ENCODE data around the gene NEMP1. TPM values are rescaled to one million over a fixed set of nuclear protein-coding genes. Genes with fewer than 3 reads are reported as not detected.
A peak's percentile ranks its signal among the peaks of the same experiment; 100 is the strongest.
"Not testable (repeated sequence)": the region's sequence is repeated elsewhere in the genome, so short reads cannot be mapped to it uniquely, and the experiment has no call there.

The NEMP1 gene
- total RNA-seq, 4 donors from 2014 or later = 8.3 to 11.8 (median 10.0) TPM

GRCh38 chr12:57063991-57064685, 14.5 kb downstream of the NEMP1 start:
- WGBS = 66% methylated on average over 5 of the region's 5 CpGs
- intact Hi-C loops (cut with DNase I) = no loop called here
- TF ChIP-seq POLR2AphosphoS5 (IDR thresholded peaks at IDR 0.05) (no peak), POLR2A (IDR thresholded peaks at IDR 0.05; ENCODE audit: low read depth) (no peak), EP300 (IDR thresholded peaks at IDR 0.05) (no peak)
- TF ChIP-seq, protein P1, sequence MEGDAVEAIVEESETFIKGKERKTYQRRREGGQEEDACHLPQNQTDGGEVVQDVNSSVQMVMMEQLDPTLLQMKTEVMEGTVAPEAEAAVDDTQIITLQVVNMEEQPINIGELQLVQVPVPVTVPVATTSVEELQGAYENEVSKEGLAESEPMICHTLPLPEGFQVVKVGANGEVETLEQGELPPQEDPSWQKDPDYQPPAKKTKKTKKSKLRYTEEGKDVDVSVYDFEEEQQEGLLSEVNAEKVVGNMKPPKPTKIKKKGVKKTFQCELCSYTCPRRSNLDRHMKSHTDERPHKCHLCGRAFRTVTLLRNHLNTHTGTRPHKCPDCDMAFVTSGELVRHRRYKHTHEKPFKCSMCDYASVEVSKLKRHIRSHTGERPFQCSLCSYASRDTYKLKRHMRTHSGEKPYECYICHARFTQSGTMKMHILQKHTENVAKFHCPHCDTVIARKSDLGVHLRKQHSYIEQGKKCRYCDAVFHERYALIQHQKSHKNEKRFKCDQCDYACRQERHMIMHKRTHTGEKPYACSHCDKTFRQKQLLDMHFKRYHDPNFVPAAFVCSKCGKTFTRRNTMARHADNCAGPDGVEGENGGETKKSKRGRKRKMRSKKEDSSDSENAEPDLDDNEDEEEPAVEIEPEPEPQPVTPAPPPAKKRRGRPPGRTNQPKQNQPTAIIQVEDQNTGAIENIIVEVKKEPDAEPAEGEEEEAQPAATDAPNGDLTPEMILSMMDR (IDR thresholded peaks at IDR 0.05) = no peak

DNA sequence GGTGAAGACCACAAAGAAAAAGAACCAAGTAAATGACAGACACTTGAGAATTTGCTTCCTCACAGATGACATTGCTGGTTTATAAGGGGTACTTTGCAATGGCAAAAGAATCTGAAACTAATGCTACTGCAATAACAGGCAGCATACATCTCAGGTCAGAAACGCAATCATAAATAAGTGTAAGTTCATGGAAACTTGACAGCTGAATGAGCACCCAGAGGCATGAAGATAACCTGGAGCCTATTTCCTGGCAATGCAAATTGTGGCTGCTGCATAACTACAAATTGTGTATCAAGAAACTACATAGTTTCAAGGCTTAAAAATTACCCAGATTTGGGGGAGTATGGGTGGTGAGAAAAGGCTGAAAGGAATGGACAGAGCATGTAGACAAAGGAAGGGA, 20.1 kb downstream of the NEMP1 start:
- Histone ChIP-seq H3K4me1 (peaks cover 0 to 11% (median 2%) of the 10 kb centered on the region in 4 donors), H3K9me3 (no peaks in the 10 kb centered on the region), H3K27me3 (no peaks in the 10 kb centered on the region), H3K4me3 (no peak overlapping the region), H3K27ac (replicated peaks in 1 of 4) (no peak overlapping the region), H3K36me3 (peaks cover 20 to 63% (median 36%) of the 10 kb centered on the region in 4 donors)
- no peak for DNase-seq (ENCODE audit: extremely low spot score)
- intact Hi-C loops (cut with DNase I) = loop anchor here (5.0 kb wide), 1 partner anchor 51 kb away; the partner anchor contains the start of gene ZBTB39
- 88% methylated on average over 1 of the region's 1 CpG for WGBS
- TF ChIP-seq EP300 (IDR thresholded peaks at IDR 0.05) (no peak), POLR2A (IDR thresholded peaks at IDR 0.05; ENCODE audit: low read depth) (no peak), POLR2AphosphoS5 (IDR thresholded peaks at IDR 0.05) (no peak)
- TF ChIP-seq, protein P1 (IDR thresholded peaks at IDR 0.05) = no peak

More at GRCh38 chr12:57063991-57064685, 14.5 kb downstream of the NEMP1 start:
- Histone ChIP-seq H3K9me3 (no peaks in the 10 kb centered on the region), H3K4me3 (no peak overlapping the region), H3K27ac (replicated peaks in 1 of 4) (no peak overlapping the region), H3K4me1 (peaks cover 0 to 2% (median under 1%) of the 10 kb centered on the region in 4 donors), H3K27me3 (no peaks in the 10 kb centered on the region), H3K36me3 (peaks cover 12 to 79% (median 27%) of the 10 kb centered on the region in 4 donors)
- DNase-seq (ENCODE audit: extremely low spot score) = no peak

DNA sequence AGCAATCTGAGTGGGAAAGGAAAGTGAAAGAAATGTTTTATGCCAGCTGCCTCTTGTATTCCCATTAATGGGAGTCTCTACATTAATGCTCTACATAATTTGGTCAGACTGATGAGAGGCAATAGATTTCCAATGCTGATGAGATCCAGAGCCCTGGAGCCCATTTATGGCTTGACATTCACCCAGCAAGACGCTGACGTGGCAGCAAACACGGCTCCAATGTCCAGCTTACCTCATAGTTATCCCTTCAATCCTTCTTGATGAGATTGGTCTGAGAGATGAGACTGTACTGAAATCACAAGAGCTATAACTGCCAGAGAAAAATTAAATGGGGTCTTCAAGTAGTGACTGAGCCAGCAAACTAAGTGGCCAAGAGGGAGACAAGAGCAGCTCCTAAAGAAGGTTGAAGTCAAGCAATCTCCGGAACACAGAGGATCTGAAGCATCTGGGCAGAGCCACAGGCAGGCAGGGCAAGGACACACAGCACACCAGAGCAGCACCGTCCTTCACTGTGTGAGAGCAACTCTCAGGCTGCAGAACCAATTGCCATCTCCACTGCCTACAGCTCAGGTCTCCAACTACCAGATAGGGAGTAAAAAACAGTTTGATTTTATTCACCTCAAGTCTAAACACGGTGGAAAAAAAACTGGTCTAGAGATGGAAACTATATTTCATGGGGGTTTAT, 21.4 kb downstream of the NEMP1 start:
- H3K27me3 ChIP-seq = no peaks in the 10 kb centered on the region
- H3K27ac ChIP-seq (replicated peaks in 1 of 4) = peak overlapping the region in 3 of 4 donors; percentile 51 to 63 (median 60)
- H3K9me3 ChIP-seq = no peaks in the 10 kb centered on the region
- TF ChIP-seq EP300 (IDR thresholded peaks at IDR 0.05) = no peak
- TF ChIP-seq POLR2AphosphoS5 (IDR thresholded peaks at IDR 0.05) = no peak
- TF ChIP-seq POLR2A (IDR thresholded peaks at IDR 0.05; ENCODE audit: low read depth) = no peak
- TF ChIP-seq, protein P1 (IDR thresholded peaks at IDR 0.05) = no peak
- no peak for DNase-seq (ENCODE audit: extremely low spot score)
- peaks cover 0 to 11% (median 2%) of the 10 kb centered on the region in 4 donors for H3K4me1 ChIP-seq
- peaks cover 20 to 53% (median 36%) of the 10 kb centered on the region in 4 donors for H3K36me3 ChIP-seq
- peak overlapping the region in 1 of 4 donors; percentile 19 for H3K4me3 ChIP-seq
- WGBS = 83% methylated on average over 6 of the region's 6 CpGs
- intact Hi-C loops (cut with DNase I) = loop anchor here (5.0 kb wide), 1 partner anchor 50 kb away; the partner anchor contains the start of gene ZBTB39

DNA sequence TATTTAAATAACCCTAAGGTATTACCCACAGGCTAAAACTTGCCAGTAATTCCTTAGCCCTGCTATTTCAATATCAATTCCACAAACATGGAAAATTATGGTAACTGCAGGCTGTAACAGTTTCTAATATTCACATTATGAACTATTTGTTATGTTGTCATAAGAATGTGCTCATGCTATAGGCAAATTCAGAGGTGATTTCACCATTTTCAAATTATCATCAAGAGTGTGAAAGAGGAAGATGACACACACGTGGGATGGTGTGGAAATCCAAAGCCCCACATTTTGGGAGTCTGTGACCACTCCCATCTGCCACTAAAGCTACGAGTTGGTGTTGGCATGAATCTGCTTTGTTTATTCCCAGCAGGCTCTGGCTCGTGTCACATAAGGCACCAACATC, 22.8 kb downstream of the NEMP1 start:
- H3K4me1 ChIP-seq = peaks cover 0 to 11% (median 2%) of the 10 kb centered on the region in 4 donors
- peaks cover 20 to 42% (median 32%) of the 10 kb centered on the region in 4 donors for H3K36me3 ChIP-seq
- H3K9me3 ChIP-seq = no peaks in the 10 kb centered on the region
- H3K27ac ChIP-seq (replicated peaks in 1 of 4) = peak overlapping the region in 2 of 4 donors; percentile 60 to 63
- intact Hi-C loops (cut with DNase I) = loop anchor here (5.0 kb wide), 1 partner anchor 49 kb away; the partner anchor contains the start of gene ZBTB39
- H3K27me3 ChIP-seq = no peaks in the 10 kb centered on the region
- no peak for DNase-seq (ENCODE audit: extremely low spot score)
- no peak for TF ChIP-seq POLR2AphosphoS5 (IDR thresholded peaks at IDR 0.05)
- TF ChIP-seq, protein P1 (IDR thresholded peaks at IDR 0.05) = no peak
- no peak for TF ChIP-seq EP300 (IDR thresholded peaks at IDR 0.05)
- H3K4me3 ChIP-seq = no peak overlapping the region
- 30% methylated on average over 3 of the region's 3 CpGs for WGBS

DNA sequence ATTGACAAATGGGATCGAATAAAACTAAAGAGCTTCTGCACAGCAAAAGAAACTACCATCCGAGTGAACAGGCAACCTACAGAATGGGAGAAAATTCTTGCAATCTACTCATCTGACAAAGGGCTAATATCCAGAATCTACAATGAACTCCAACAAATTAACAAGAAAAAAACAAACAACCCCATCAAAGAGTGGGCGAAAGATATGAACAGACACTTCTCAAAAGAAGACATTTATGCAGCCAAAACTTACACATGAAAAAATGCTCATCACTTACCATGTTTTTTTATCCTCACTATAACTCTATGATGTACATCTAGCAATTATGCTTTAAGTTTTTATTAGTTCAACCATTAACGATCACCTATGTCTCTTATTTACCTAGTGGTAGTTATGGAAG, 24.7 kb downstream of the NEMP1 start:
- WGBS = 94% methylated on average over 4 of the region's 4 CpGs
- H3K9me3 ChIP-seq; intact Hi-C loops (cut with DNase I); H3K27me3 ChIP-seq; DNase-seq (ENCODE audit: extremely low spot score); H3K4me3 ChIP-seq; H3K27ac ChIP-seq (replicated peaks in 1 of 4): not testable (repeated sequence)
- H3K4me1 ChIP-seq = peaks cover 0 to 11% (median 2%) of the 10 kb centered on the region in 4 donors
- H3K36me3 ChIP-seq = peaks cover 5 to 22% (median 15%) of the 10 kb centered on the region in 4 donors

DNA sequence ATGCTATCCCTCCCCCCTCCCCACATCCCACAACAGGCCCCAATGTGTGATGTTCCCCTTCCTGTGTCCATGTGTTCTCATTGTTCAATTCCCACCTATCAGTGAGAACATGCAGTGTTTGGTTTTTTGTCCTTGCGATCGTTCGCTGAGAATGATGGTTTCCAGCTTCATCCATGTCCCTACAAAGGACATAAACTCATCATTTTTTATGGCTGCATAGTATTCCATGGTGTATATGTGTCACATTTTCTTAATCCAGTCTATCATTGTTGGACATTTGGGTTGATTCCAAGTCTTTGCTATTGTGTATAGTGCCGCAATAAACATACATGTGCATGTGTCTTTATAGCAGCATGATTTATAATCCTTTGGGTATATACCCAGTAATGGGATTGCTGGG, 25.4 kb downstream of the NEMP1 start:
- H3K27me3 ChIP-seq; H3K4me3 ChIP-seq; H3K9me3 ChIP-seq; intact Hi-C loops (cut with DNase I); H3K27ac ChIP-seq (replicated peaks in 1 of 4); DNase-seq (ENCODE audit: extremely low spot score): not testable (repeated sequence)
- peaks cover 0 to 15% (median 7%) of the 10 kb centered on the region in 4 donors for H3K36me3 ChIP-seq
- 96% methylated on average over 4 of the region's 4 CpGs for WGBS
- H3K4me1 ChIP-seq = peaks cover 0 to 11% (median 2%) of the 10 kb centered on the region in 4 donors

All from esophagus muscularis mucosa (tissue), 4 donors.